K562 treated with DMSO at 1 percent for 4 hours (cell line): ENCODE data around the gene TUBB8. TPM values are rescaled to one million over a fixed set of nuclear protein-coding genes. Genes with fewer than 3 reads are reported as not detected.

ENCODE experiments used
- total RNA-seq: library from RNA; unstranded; fragments of 300-600 nt; gene quantifications from 2 replicates; pipeline ENCODE4 v1.2.3, GENCODE V29; 2022; ENCODE audit not compliant: insufficient read depth

TUBB8 gene
- not detected in 2 replicates for total RNA-seq

DNA sequence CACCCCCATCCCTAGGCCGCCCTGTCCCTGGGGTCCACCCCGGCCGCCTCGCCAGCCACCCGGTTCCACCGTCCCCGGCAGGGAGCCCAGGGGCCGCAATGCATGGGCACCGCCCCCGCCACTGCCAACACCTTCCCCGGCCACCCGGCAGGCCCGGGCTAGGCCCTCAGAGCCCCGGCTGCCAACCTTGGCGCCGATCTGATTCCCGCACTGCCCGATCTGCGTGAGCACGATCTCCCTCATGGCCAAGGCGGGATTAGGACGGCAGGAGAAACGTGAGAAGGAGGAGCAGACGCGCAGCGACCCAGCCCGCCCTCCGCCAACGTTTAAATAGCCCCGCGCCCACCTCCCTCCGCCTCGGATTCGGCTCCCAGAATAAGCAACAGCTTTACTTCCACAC, at the start of gene TUBB8:
TUBB8 (minus strand) TSS at position 301 of the 400 bp plus-strand sequence; CDS start at position 243, 58 bp downstream.

Other genes starting within 250 kb of the TUBB8 start
- gene ZMYND11, start 86.2 kb upstream of the TUBB8 start, total RNA-seq = 5.3 and 5.5 TPM in 2 replicates